Fibroblast of skin of left biceps (primary cell): ENCODE results near the gene MPPE1.
"Not testable (repeated sequence)": the region's sequence is repeated elsewhere in the genome, so short reads cannot be mapped to it uniquely, and the experiment has no call there.

ENCODE experiments used
- DNase-seq, 2 experiments: peaks; one replicate each; pipeline ENCODE4 v3.0.0-alpha.2; 2013; ENCODE audit warnings: low read depth in 2 of 2

Gene MPPE1

GRCh38 chr18:11908182-11909060, at the start of gene MPPE1:
Gene MPPE1, minus strand, starts transcription at chr18:11908317. Its CDS starts 11,053 bp downstream, at chr18:11897264.
- DNase-seq: peak; percentile 40 to 45

- no peak for DNase-seq
Measured at GRCh38 chr18:11957636-11958035, 49.5 kb upstream of the MPPE1 start.

- DNase-seq: no peak
Measured at GRCh38 chr18:11956371-11957308, 48.5 kb upstream of the MPPE1 start.

- peak; percentile 83 to 86 for DNase-seq
Measured at GRCh38 chr18:11955239-11956029, 47.3 kb upstream of the MPPE1 start.

- DNase-seq: no peak
Measured at GRCh38 chr18:11953113-11953512, 45.0 kb upstream of the MPPE1 start.

GRCh38 chr18:11951390-11951851, 43.3 kb upstream of the MPPE1 start:
- no peak for DNase-seq

- no peak for DNase-seq
Measured at GRCh38 chr18:11950824-11951223, 42.7 kb upstream of the MPPE1 start.

- DNase-seq: peak in 1 of 2 experiments; percentile 35
Measured at GRCh38 chr18:11948852-11949523, 40.9 kb upstream of the MPPE1 start.

- DNase-seq: peak; percentile 89 to 90
Measured at GRCh38 chr18:11947214-11948191, 39.4 kb upstream of the MPPE1 start.

GRCh38 chr18:11946756-11947155, 38.6 kb upstream of the MPPE1 start:
- no peak for DNase-seq

- not testable (repeated sequence) for DNase-seq
Measured at GRCh38 chr18:11945834-11946659, 37.9 kb upstream of the MPPE1 start.

- no peak for DNase-seq
Measured at GRCh38 chr18:11944786-11945185, 36.7 kb upstream of the MPPE1 start.

GRCh38 chr18:11944252-11944651, 36.1 kb upstream of the MPPE1 start:
- DNase-seq: no peak

- DNase-seq: no peak
Measured at GRCh38 chr18:11943551-11943950, 35.4 kb upstream of the MPPE1 start.

- DNase-seq: no peak
Measured at GRCh38 chr18:11940956-11941355, 32.8 kb upstream of the MPPE1 start.

- DNase-seq: no peak
Measured at GRCh38 chr18:11937874-11938478, 29.9 kb upstream of the MPPE1 start.

GRCh38 chr18:11932393-11932792, 24.3 kb upstream of the MPPE1 start:
- DNase-seq: no peak

GRCh38 chr18:11927497-11927896, 19.4 kb upstream of the MPPE1 start:
- DNase-seq: no peak
